T-cell (primary cell): ENCODE results near the gene ADAM19. TPM values are rescaled to one million over a fixed set of nuclear protein-coding genes. Genes with fewer than 3 reads are reported as not detected.

Source experiments
- ATAC-seq, 4 experiments: fragments of 200-7000 bp in 3 of 4; fragments of 150-1000 bp in 1 of 4; cut with Tn5 transposase; replicated peaks in 1 of 4; 1 replicate in 3 of 4; 2 replicates in 1 of 4; pipeline ENCODE4 v1.10.0; 2021; ENCODE audit warnings: moderate library complexity in 3 of 4, mild to moderate bottlenecking in 2 of 4, moderate number of reproducible peaks in 1 of 4
- CTCF ChIA-PET, 2 donors: fragments of 300-600 bp; sonication (Branson Sonifier 250); formaldehyde crosslinking; loops; one replicate each; lab custom pipeline; 2022; ENCODE audit warnings: antibody characterized with exemption in 2 of 2; lab: Charles Lee
- POLR2A ChIA-PET, 2 donors: fragments of 300-600 bp; sonication (Branson Sonifier 250); formaldehyde crosslinking; loops; one replicate each; lab custom pipeline; 2022; ENCODE audit warnings: antibody characterized with exemption in 2 of 2; lab: Charles Lee
- DNase-seq, 35 experiments: peaks; one replicate each; pipeline versions ENCODE4 v3.0.0 to v3.0.0-alpha.2; 2013 to 2023
- H3K27ac ChIP-seq: one replicate; pipeline ENCODE4 v1.5.1; 2013; ENCODE audit warnings: low read length
- H3K27me3 ChIP-seq, 2 experiments: replicated peaks in 1 of 2; 1 replicate in 1 of 2; 2 replicates in 1 of 2; pipeline versions ENCODE4 v1.6.1 to v1.7.0; 2013; ENCODE audit warnings: low read length in 1 of 2, mixed read lengths in 1 of 2; ENCODE audit not compliant: control insufficient read depth in 2 of 2, insufficient read depth in 2 of 2; ENCODE audit errors: extremely low read depth in 1 of 2
- H3K36me3 ChIP-seq, 2 donors: 1 replicate in 1 of 2; 2 replicates in 1 of 2; pipeline versions ENCODE4 v1.6.1 to v1.7.0; 2013; ENCODE audit warnings: low read length in 1 of 2; ENCODE audit not compliant: control insufficient read depth in 2 of 2, insufficient read depth in 1 of 2; ENCODE audit errors: extremely low read depth in 1 of 2
- H3K4me1 ChIP-seq, 2 experiments: 1 replicate in 1 of 2; 2 replicates in 1 of 2; pipeline versions ENCODE4 v1.6.1 to v1.7.0; 2013; ENCODE audit warnings: low read length in 2 of 2, mixed read lengths in 1 of 2; ENCODE audit not compliant: insufficient read depth in 2 of 2, control insufficient read depth in 1 of 2; ENCODE audit errors: extremely low read depth in 1 of 2
- H3K4me3 ChIP-seq, 2 donors: 1 replicate in 1 of 2; 2 replicates in 1 of 2; pipeline versions ENCODE4 v1.5.1 to v1.7.0; 2013; ENCODE audit warnings: mild to moderate bottlenecking in 2 of 2, low read length in 1 of 2, moderate library complexity in 1 of 2; ENCODE audit not compliant: control insufficient read depth in 1 of 2; ENCODE audit errors: extremely low read depth in 1 of 2
- H3K9me3 ChIP-seq: 2 replicates; pipeline ENCODE4 v1.7.0; 2013
- H3K27ac Mint-ChIP-seq, 2 donors: one replicate each; pipeline ENCODE4 v1.8.0; 2020 to 2021; ENCODE audit warnings: mild to moderate bottlenecking in 2 of 2, mixed read lengths in 2 of 2
- H3K27me3 Mint-ChIP-seq, 2 donors: one replicate each; pipeline ENCODE4 v1.8.0; 2021 to 2022; ENCODE audit warnings: mixed read lengths in 2 of 2
- H3K36me3 Mint-ChIP-seq: one replicate; pipeline ENCODE4 v1.8.0; 2021; ENCODE audit warnings: mixed read lengths
- H3K4me1 Mint-ChIP-seq, 3 donors: one replicate each; pipeline ENCODE4 v1.8.0; 2020 to 2022; ENCODE audit warnings: mixed read lengths in 3 of 3, mild to moderate bottlenecking in 1 of 3
- H3K4me3 Mint-ChIP-seq, 3 donors: one replicate each; pipeline ENCODE4 v1.8.0; 2020 to 2022; ENCODE audit warnings: mild to moderate bottlenecking in 3 of 3, mixed read lengths in 3 of 3, moderate library complexity in 3 of 3
- H3K9me3 Mint-ChIP-seq, 3 donors: one replicate each; pipeline ENCODE4 v1.8.0; 2020 to 2022; ENCODE audit warnings: mixed read lengths in 3 of 3
- WGBS: methylation state at CpG from one replicate; pipeline ENCODE4 v1.1.5; 2013; ENCODE audit warnings: missing lambda C conversion rate; ENCODE audit not compliant: insufficient coverage; 5-methylcytosine and 5-hydroxymethylcytosine counted together
- total RNA-seq, 35 experiments: library from RNA in 6 of 35; stranded (reverse) in 6 of 35; fragments of 120-200 nt in 1 of 35; gene quantifications; one replicate each; pipeline versions ENCODE4 v1.2.1 to v1.2.4 and lab custom pipeline; 2013 to 2026

Gene ADAM19
- total RNA-seq, 5 donors from 2014 or later (not counting 1 experiment from before 2014, with no cell fraction given) = 30.7 to 64.1 (median 41.8) TPM

DNA sequence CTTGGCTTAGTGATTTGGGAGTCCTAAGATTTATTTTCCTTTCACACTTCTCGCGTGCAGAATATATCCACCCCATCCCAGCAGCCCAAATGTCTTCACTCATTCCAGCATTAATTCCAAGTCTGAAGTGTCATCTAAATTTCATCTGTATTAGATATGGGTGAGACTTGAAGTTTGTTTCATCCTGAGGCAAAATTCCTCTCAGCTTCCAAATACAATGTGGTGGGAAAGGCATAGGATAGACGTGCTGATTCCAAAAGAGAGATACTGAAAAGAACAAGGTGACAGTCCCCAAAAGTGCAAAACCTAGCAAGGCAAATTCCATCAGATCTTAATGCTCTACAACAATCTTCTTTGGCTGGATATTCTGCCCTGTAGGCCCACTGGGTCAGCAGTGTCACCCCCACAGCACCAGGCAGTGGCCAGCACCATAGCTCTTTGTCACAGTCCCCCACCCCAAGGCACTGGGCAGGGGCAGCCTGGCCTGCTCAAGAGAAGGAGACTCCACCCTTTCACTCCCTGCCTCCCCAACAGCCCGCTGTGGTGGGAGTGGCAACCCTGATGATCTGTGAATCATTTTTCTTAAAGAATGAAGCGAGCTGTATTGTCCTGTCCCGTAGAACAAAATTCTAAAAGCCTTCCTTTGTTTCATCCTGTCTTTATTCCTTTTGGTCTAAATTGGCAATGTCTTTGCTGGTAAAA is 2.7 kb upstream of the ADAM19 start:
- no peak overlapping the region for H3K4me3 Mint-ChIP-seq
- H3K27me3 Mint-ChIP-seq = peaks cover 4 to 9% of the 10 kb centered on the region in 2 donors
- Histone ChIP-seq H3K9me3 (no peaks in the 10 kb centered on the region), H3K27me3 (peaks cover 0 to 15% of the 10 kb centered on the region in 2 experiments), H3K36me3 (no peaks in the 10 kb centered on the region), H3K4me1 (peaks cover 7 to 18% of the 10 kb centered on the region in 2 experiments), H3K4me3 (no peak overlapping the region), H3K27ac (no peak overlapping the region)
- no peaks in the 10 kb centered on the region for H3K36me3 Mint-ChIP-seq
- no CpG with 5 or more reads among the region's 6 CpGs for WGBS
- POLR2A ChIA-PET = interaction anchor here in 1 of 2 donors (0.6 kb wide), 1 partner anchor 35 kb away, joined by 4 read pairs; no protein-coding TSS in a partner anchor
- CTCF ChIA-PET = interaction anchor here in 1 of 2 donors (1.2 kb wide), 1 partner anchor 10 kb away, joined by 3 read pairs; no protein-coding TSS in a partner anchor
- DNase-seq (no peak), ATAC-seq (no peak)
- H3K4me1 Mint-ChIP-seq = peaks cover 15 to 51% (median 24%) of the 10 kb centered on the region in 3 donors
- peak overlapping the region; percentile 21 to 59 for H3K27ac Mint-ChIP-seq
- no peaks in the 10 kb centered on the region for H3K9me3 Mint-ChIP-seq

DNA sequence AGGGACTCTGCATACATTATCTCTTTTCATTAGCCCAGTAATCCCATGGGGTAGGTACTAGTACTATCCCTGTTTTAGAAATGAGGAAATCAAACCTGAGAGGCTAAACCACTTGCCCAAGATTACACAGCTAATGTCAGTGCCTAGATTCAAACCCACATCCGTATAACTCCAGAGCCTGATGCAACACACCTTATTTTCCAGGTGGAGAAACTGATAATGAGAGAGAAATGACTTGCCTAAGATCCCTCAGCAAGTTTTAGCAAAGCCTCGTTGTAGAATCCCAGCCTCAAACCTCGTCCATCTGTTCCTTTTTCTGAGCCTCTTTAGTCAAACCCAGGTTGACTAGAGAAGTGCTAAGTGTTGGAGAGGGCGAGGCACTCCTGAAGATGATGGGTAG is 1.1 kb upstream of the ADAM19 start:
- peak overlapping the region in 1 of 2 donors; percentile 17 for H3K27ac Mint-ChIP-seq
- Histone ChIP-seq H3K36me3 (no peaks in the 10 kb centered on the region), H3K4me1 (peaks cover 7 to 26% of the 10 kb centered on the region in 2 experiments), H3K4me3 (no peak overlapping the region), H3K9me3 (no peaks in the 10 kb centered on the region), H3K27me3 (peaks cover 0 to 15% of the 10 kb centered on the region in 2 experiments), H3K27ac (no peak overlapping the region)
- 100% methylated on average over 1 of the region's 4 CpGs for WGBS
- ChIA-PET POLR2A (no interaction called here), CTCF (interaction anchor here in 1 of 2 donors (1.2 kb wide), 1 partner anchor 8 kb away, joined by 3 read pairs; no protein-coding TSS in a partner anchor)
- H3K4me3 Mint-ChIP-seq = peak overlapping the region; percentile 53 to 95 (median 78)
- no peak for ATAC-seq
- no peak for DNase-seq
- no peaks in the 10 kb centered on the region for H3K9me3 Mint-ChIP-seq
- peaks cover 16 to 50% (median 21%) of the 10 kb centered on the region in 3 donors for H3K4me1 Mint-ChIP-seq
- H3K36me3 Mint-ChIP-seq = no peaks in the 10 kb centered on the region
- H3K27me3 Mint-ChIP-seq = peaks cover 4 to 9% of the 10 kb centered on the region in 2 donors

DNA sequence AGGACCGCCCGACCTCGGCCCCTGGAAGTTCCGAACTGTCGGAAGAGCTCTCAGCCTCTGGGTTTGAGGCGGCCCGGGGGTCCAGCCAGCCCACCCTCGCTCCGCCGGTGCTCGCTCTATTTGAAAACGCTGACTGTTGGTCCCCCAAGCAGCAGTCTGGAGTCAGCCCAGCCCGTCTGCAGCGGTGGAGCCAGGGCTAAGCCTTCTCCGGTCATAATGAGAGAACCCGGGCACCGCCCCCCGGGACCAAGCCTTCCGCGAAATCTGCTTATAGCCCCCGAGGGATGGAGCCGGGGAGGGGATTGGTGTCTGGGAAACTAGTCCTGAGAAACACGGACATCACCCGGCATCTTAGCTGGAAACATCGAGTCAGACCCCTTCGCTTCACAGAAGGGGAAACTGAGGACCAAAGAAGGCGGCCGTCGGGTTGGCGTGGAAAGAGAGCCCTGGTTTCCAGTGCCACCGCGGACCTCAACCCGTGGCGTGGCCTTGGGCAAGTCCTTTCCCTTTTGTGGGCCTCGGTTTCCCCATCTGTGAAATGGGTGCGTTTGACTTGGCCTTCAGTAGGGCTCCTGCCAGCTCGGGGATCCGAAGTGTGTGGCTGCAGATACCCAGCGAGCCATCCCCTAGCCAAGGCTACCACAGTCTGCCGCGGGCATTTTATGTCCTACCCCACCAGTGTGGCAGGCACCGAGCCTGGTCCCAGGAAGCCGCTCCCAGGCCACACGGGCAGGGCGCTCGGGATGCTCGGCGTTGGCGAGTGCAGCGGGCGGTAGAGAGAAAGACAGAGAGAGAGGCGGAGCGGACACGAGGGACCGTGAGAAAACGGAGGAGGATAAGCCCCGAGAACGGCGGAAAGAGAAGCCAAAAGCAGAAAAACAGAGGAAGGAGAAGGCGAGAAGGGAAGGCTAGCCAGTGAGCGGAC is 857 bp downstream of the ADAM19 start:
- H3K27me3 ChIP-seq = peaks cover 0 to 15% of the 10 kb centered on the region in 2 experiments
- peaks cover 4 to 9% of the 10 kb centered on the region in 2 donors for H3K27me3 Mint-ChIP-seq
- H3K27ac Mint-ChIP-seq = peak overlapping the region; percentile 91 to 97
- peaks cover 30 to 63% (median 39%) of the 10 kb centered on the region in 3 donors for H3K4me1 Mint-ChIP-seq
- DNase-seq (peak in 10 of 35 experiments; percentile 2 to 32 (median 14)), ATAC-seq (peak; percentile 14 to 55 (median 46))
- peaks cover 12 to 43% of the 10 kb centered on the region in 2 experiments for H3K4me1 ChIP-seq
- H3K4me3 ChIP-seq = peak overlapping the region; percentile 64 to 79
- peak overlapping the region; percentile 91 to 99 (median 95) for H3K4me3 Mint-ChIP-seq
- 12% methylated on average over 58 of the region's 61 CpGs for WGBS
- H3K36me3 ChIP-seq = no peaks in the 10 kb centered on the region
- peaks cover 4% of the 10 kb centered on the region for H3K36me3 Mint-ChIP-seq
- peak overlapping the region; percentile 24 for H3K27ac ChIP-seq
- ChIA-PET POLR2A (no interaction called here), CTCF (no interaction called here)
- no peaks in the 10 kb centered on the region for H3K9me3 Mint-ChIP-seq
- no peaks in the 10 kb centered on the region for H3K9me3 ChIP-seq

DNA sequence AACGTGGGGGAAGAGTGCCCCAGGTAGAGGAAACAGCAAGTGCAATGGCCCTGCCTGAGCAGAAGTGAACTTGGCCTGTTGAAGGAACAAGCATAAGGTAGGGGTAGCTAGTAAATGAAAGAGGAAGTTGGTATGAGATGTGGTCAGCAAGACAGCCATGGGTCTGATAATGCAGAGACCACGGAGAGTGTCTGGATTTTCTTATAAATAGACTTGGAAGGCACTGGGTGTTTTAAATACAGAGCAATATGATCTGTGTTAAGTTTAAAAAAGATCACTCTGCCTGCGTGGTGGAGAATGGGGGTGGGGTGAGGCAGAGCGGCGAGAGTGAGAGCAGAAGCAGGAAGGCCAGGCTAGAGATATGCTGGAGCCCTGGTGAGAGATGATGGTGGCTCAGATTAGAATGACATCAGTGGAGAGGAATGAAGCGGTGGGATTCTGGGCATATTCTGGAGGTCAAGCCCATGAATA is 4.2 kb downstream of the ADAM19 start:
- DNase-seq (peak in 13 of 35 experiments; percentile 8 to 42 (median 22)), ATAC-seq (peak; percentile 41 to 55 (median 51))
- Mint-ChIP-seq H3K9me3 (no peaks in the 10 kb centered on the region), H3K27ac (peak overlapping the region; percentile 88 to 89), H3K4me1 (peaks cover 34 to 74% (median 59%) of the 10 kb centered on the region in 3 donors), H3K4me3 (peak overlapping the region; percentile 35 to 99 (median 91)), H3K27me3 (peaks cover 4 to 9% of the 10 kb centered on the region in 2 donors), H3K36me3 (peaks cover 25% of the 10 kb centered on the region)
- peak overlapping the region in 1 of 2 donors; percentile 0 for H3K4me3 ChIP-seq
- WGBS = 8% methylated on average over 5 of the region's 6 CpGs
- ChIA-PET POLR2A (interaction anchor here in 1 of 2 donors (1.0 kb wide), 1 partner anchor 12 kb away, joined by 3 read pairs; no protein-coding TSS in a partner anchor), CTCF (interaction anchor here in 1 of 2 donors (0.8 kb wide), 1 partner anchor 24 kb away, joined by 4 read pairs; no protein-coding TSS in a partner anchor)
- H3K9me3 ChIP-seq = no peaks in the 10 kb centered on the region
- no peaks in the 10 kb centered on the region for H3K36me3 ChIP-seq
- H3K4me1 ChIP-seq = peaks cover 12 to 53% of the 10 kb centered on the region in 2 experiments
- H3K27ac ChIP-seq = peak overlapping the region; percentile 17
- H3K27me3 ChIP-seq = peaks cover 0 to 15% of the 10 kb centered on the region in 2 experiments

DNA sequence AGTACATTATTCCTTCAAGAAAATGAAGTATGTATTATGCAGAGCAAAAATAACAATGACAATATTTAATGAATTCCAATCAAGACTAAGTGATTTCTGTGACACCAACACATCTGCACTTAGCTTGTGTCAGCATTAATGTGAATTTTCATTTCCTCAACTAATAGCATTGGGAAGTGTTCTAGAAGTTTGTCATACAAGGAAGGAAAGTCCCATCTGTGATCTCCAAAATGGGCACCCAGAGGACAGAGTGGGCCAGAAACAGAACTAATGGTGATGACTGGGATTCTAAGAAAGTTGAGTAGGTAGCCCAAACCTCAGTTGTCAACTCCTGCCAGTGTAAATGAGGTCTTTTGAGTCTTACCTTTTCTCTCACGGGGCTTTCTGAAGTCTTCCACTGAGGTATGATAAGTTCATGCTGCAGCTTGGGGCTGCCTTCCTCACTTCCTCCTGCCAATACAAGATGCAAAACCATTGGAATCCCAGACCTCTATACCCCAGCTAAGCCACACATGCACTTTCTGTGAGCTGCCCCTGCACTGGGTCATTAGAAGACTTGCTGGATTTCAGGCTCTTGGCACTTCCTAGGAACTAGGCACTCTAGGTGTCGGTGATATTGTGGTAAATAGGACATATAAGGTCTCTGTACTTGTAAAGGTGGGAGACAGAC is 4.9 kb downstream of the ADAM19 start:
- Histone ChIP-seq H3K27ac (peak overlapping the region; percentile 17), H3K9me3 (no peaks in the 10 kb centered on the region), H3K36me3 (no peaks in the 10 kb centered on the region), H3K27me3 (peaks cover 0 to 12% of the 10 kb centered on the region in 2 experiments), H3K4me1 (peaks cover 12 to 47% of the 10 kb centered on the region in 2 experiments), H3K4me3 (peak overlapping the region in 1 of 2 donors; percentile 0)
- WGBS = 83% methylated on average over 1 of the region's 2 CpGs
- Mint-ChIP-seq H3K9me3 (no peaks in the 10 kb centered on the region), H3K27me3 (peaks cover 4 to 9% of the 10 kb centered on the region in 2 donors), H3K4me1 (peaks cover 34 to 72% (median 58%) of the 10 kb centered on the region in 3 donors), H3K4me3 (peak overlapping the region; percentile 35 to 99 (median 91)), H3K36me3 (peaks cover 25% of the 10 kb centered on the region), H3K27ac (peak overlapping the region; percentile 88 to 89)
- ChIA-PET POLR2A (interaction anchor here in 1 of 2 donors (1.0 kb wide), 1 partner anchor 13 kb away, joined by 3 read pairs; no protein-coding TSS in a partner anchor), CTCF (no interaction called here)
- ATAC-seq = no peak
- DNase-seq = no peak
